ENCODE data around the gene THEM5. TPM values are rescaled to one million over a fixed set of nuclear protein-coding genes. Genes with fewer than 3 reads are reported as not detected.

The THEM5 gene
- total and polyA plus RNA-seq, 10 of the 15 experiments (the other 5 are each of a cell fraction or from before 2014, with no cell fraction given), result 0.16 TPM; not detected in 9

DNA sequence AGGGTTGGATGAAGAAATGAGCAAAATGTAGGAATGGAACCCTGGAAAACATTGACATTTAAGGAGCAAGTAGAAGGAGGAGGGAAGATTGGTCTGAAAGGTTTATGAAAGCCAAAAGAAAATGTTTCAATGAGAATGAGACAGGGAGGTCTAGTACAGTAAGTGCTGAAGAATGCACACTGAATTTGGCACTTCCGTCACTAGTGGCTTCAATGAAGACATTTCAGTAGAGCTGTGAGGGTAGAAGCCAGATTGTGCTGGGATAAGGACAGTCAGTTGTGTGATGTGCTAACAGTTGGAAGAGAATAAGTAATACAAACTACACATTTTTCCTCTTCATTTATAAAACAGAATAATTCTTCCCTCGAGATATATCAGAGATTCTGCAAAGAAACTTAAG is 38.7 kb upstream of the THEM5 start:
- SMC1A ChIA-PET (ENCODE audit: uncharacterized antibody, unreplicated experiment), result interaction anchor here (1.4 kb wide), 1 partner anchor 44 kb away, joined by 4 read pairs; no protein-coding TSS in a partner anchor

More for the DNA sequence above, 38.7 kb upstream of the THEM5 start:
- BruUV-seq (replicated peaks), result no TSS peak
- no peak for FAIRE-seq
- Histone ChIP-seq H3K79me2 (ENCODE audit: control insufficient read depth, insufficient read depth, low read length) (no peaks in the 10 kb centered on the region), H3K27me3 (replicated peaks in 1 of 2; ENCODE audit: control insufficient read depth in 2 of 2, insufficient read depth in 2 of 2, low read length in 1 of 2) (no peaks in the 10 kb centered on the region), H3K9ac (ENCODE audit: control insufficient read depth, insufficient read depth, low read length) (no peak overlapping the region), H3K4me3 (no peak overlapping the region), H3K9me3 (replicated peaks; ENCODE audit: control insufficient read depth, insufficient read depth, low read length) (no peaks in the 10 kb centered on the region), H4K20me1 (ENCODE audit: control insufficient read depth, insufficient read depth) (no peaks in the 10 kb centered on the region), H3K4me2 (ENCODE audit: control insufficient read depth, insufficient read depth) (no peak overlapping the region), H2AFZ (ENCODE audit: control insufficient read depth, low read depth, low read length) (no peak overlapping the region), H3K36me3 (ENCODE audit: control insufficient read depth in 2 of 2, insufficient read depth in 2 of 2, low read length in 1 of 2) (0 out of 4 replicates have a peak, but pooled peaks cover 0 to 7% of the 10 kb centered on the region in 2 experiments), H3K27ac (ENCODE audit: control insufficient read depth, insufficient read depth) (no peak overlapping the region), H3K4me1 (ENCODE audit: control insufficient read depth, insufficient read depth, low read length) (no peaks in the 10 kb centered on the region)
- POLR2A ChIA-PET, result no interaction called here
- CTCF ChIA-PET, result interaction anchor here (1.3 to 1.5 kb wide), 2 partner anchors 11 to 44 kb away, joined by 3 to 4 read pairs; no protein-coding TSS in a partner anchor
- TF ChIP-seq RAD21 (IDR thresholded peaks at IDR 0.05; ENCODE audit: insufficient read depth, low read depth, low read length), result no peak
- TF ChIP-seq IKZF2 (IDR thresholded peaks at IDR 0.05), result no peak
- no peak for TF ChIP-seq RAD51 (IDR thresholded peaks at IDR 0.05)
- no peak for TF ChIP-seq GABPA (IDR thresholded peaks at IDR 0.05; ENCODE audit: low read depth)
- TF ChIP-seq, protein P1, sequence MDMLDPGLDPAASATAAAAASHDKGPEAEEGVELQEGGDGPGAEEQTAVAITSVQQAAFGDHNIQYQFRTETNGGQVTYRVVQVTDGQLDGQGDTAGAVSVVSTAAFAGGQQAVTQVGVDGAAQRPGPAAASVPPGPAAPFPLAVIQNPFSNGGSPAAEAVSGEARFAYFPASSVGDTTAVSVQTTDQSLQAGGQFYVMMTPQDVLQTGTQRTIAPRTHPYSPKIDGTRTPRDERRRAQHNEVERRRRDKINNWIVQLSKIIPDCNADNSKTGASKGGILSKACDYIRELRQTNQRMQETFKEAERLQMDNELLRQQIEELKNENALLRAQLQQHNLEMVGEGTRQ (IDR thresholded peaks at IDR 0.05; ENCODE audit: borderline replicate concordance, low read depth, low read length), result no peak
- TF ChIP-seq SIX5 (IDR thresholded peaks at IDR 0.05; ENCODE audit: low read depth, low read length, severe bottlenecking), result no peak
- no peak for TF ChIP-seq SMARCA5 (IDR thresholded peaks at IDR 0.05)
- TF ChIP-seq YBX1 (IDR thresholded peaks at IDR 0.05), result no peak
- no peak for TF ChIP-seq HCFC1 (IDR thresholded peaks at IDR 0.05; ENCODE audit: low read length)
- no peak for TF ChIP-seq STAT3 (IDR thresholded peaks at IDR 0.05; ENCODE audit: low read depth, low read length)
- TF ChIP-seq ZBED1 (IDR thresholded peaks at IDR 0.05; ENCODE audit: borderline replicate concordance), result no peak
- TF ChIP-seq, protein P2, sequence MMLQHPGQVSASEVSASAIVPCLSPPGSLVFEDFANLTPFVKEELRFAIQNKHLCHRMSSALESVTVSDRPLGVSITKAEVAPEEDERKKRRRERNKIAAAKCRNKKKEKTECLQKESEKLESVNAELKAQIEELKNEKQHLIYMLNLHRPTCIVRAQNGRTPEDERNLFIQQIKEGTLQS (IDR thresholded peaks at IDR 0.05; ENCODE audit: borderline replicate concordance, extremely low read depth, low read depth, low read length), result no peak
- no peak for TF ChIP-seq ZNF207 (IDR thresholded peaks at IDR 0.05; ENCODE audit: borderline replicate concordance)
- in situ Hi-C loops (cut with MboI) (no loop called here), intact Hi-C loops (cut with micrococcal nuclease; ENCODE audit: unreplicated experiment) (loop anchor here (5.0 kb wide), 1 partner anchor 40 kb away; no protein-coding TSS in a partner anchor)
- RAD21 ChIA-PET (ENCODE audit: unreplicated experiment), result no interaction called here
- no peak for ATAC-seq
- no peak for DNase-seq (ENCODE audit: low read depth, low spot score)
- WGBS (ENCODE audit: insufficient coverage, insufficient replicate concordance, low lambda C conversion rate, missing lambda C conversion rate), result 94% methylated on average over 2 of the region's 2 CpGs

Measured in GM12878 (cell line).